ENCODE data around the gene IL17RE.

The IL17RE gene

GRCh38 chr3:9909221-9910013 is 6.8 kb downstream of the IL17RE start:
- DNase-seq = no peak

- no peak for DNase-seq
Observed at GRCh38 chr3:9911863-9912262, 9.2 kb downstream of the IL17RE start.

- no peak for DNase-seq
Observed at GRCh38 chr3:9912294-9912935, 9.8 kb downstream of the IL17RE start.

- peak; percentile 7 for DNase-seq
Observed at GRCh38 chr3:9913601-9914000, 11.0 kb downstream of the IL17RE start.

GRCh38 chr3:9914011-9914410 is 11.4 kb downstream of the IL17RE start:
- DNase-seq = no peak

GRCh38 chr3:9914559-9915253 is 12.1 kb downstream of the IL17RE start:
- peak; percentile 33 for DNase-seq

GRCh38 chr3:9915254-9916141 is 12.8 kb downstream of the IL17RE start:
- DNase-seq = peak; percentile 15

- DNase-seq = no peak
Observed at GRCh38 chr3:9916346-9916733, 13.7 kb downstream of the IL17RE start.

GRCh38 chr3:9916734-9917680 is 14.4 kb downstream of the IL17RE start, which contains the start of gene IL17RC:
Gene IL17RC (plus strand): TSS chr3:9917098. CDS start chr3:9917316, 218 bp downstream.
- peak; percentile 82 for DNase-seq

- DNase-seq = no peak
Observed at GRCh38 chr3:9917820-9918219, 15.2 kb downstream of the IL17RE start.

- DNase-seq = no peak
Observed at GRCh38 chr3:9918261-9919038, 15.8 kb downstream of the IL17RE start.

GRCh38 chr3:9928158-9928557 is 25.5 kb downstream of the IL17RE start:
- DNase-seq = no peak

- no peak for DNase-seq
Observed at GRCh38 chr3:9930804-9931418, 28.3 kb downstream of the IL17RE start.

GRCh38 chr3:9932535-9932842 is 29.8 kb downstream of the IL17RE start:
- DNase-seq = no peak

GRCh38 chr3:9932843-9933560 is 30.4 kb downstream of the IL17RE start:
- peak; percentile 73 for DNase-seq

GRCh38 chr3:9933561-9934234 is 31.1 kb downstream of the IL17RE start, which contains the start of gene CRELD1:
Gene CRELD1 (plus strand): TSS chr3:9933834. CDS start chr3:9934439, 605 bp downstream.
- peak; percentile 95 for DNase-seq

GRCh38 chr3:9934235-9934621 is 31.6 kb downstream of the IL17RE start:
- DNase-seq = no peak

- DNase-seq = no peak
Observed at GRCh38 chr3:9934993-9935392, 32.3 kb downstream of the IL17RE start.

GRCh38 chr3:9935966-9936510 is 33.4 kb downstream of the IL17RE start:
- no peak for DNase-seq

All from NCI-H345 (cell line).